Parietal lobe (tissue), 2 donors: ENCODE results near the gene BLM. TPM values are rescaled to one million over a fixed set of nuclear protein-coding genes. Genes with fewer than 3 reads are reported as not detected.

Experiments
- small RNA-seq: library from RNA; depleted of rRNA; stranded (forward); fragments of <200 nt; gene quantifications from one replicate; pipeline ENCODE3, GENCODE V24; 2014; ENCODE audit warnings: low replicate concordance
- total RNA-seq: library from RNA; depleted of rRNA; stranded (reverse); fragments of >200 nt; gene quantifications from one replicate; pipeline ENCODE4 v1.2.3, GENCODE V29; 2014

Gene BLM
- total RNA-seq, result 5.6 TPM

GRCh38 chr15:90716976-90717821 lies at the start of gene BLM:
Gene BLM (plus strand): TSS chr15:90717346. CDS start chr15:90747393, 30,047 bp downstream.

Small RNA genes within 50 kb of the gene (small RNA-seq; reads per million reads assigned to genes)
- 0.18 reads per million for gene RF00093
- gene RN7SL363P, result not detected

Other genes starting within 250 kb of the BLM start
- 41.6 TPM for gene CRTC3, start 187.4 kb upstream of the BLM start, total RNA-seq
- 11.6 TPM for gene FURIN, start 151.2 kb downstream of the BLM start, total RNA-seq
- 3.1 TPM for gene FES, start 167.2 kb downstream of the BLM start, total RNA-seq
- 100 TPM for gene MAN2A2, start 186.0 kb downstream of the BLM start, total RNA-seq
- 11.9 TPM for gene HDDC3, start 215.2 kb downstream of the BLM start, total RNA-seq
- gene UNC45A, start 217.9 kb downstream of the BLM start, total RNA-seq, result 62.6 TPM
- gene RCCD1, start 237.5 kb downstream of the BLM start, total RNA-seq, result 27.9 TPM